SK-N-MC (cell line): ENCODE results near the gene SPTLC3.
"Not testable (repeated sequence)": the region's sequence is repeated elsewhere in the genome, so short reads cannot be mapped to it uniquely, and the experiment has no call there.

ENCODE experiments used
- DNase-seq: peaks from one replicate; pipeline ENCODE4 v3.0.0-alpha.2; 2011; ENCODE audit warnings: low read depth, low spot score
- H3K27ac ChIP-seq: fragments of 200-600 bp; sonication (generic); 2 replicates; pipeline ENCODE4 v1.5.1; 2016; ENCODE audit warnings: mixed run types
- H3K36me3 ChIP-seq: fragments of 200-600 bp; sonication (generic); 2 replicates; pipeline ENCODE4 v1.6.1; 2017; ENCODE audit warnings: antibody characterized with exemption, low read length, mixed read lengths; ENCODE audit not compliant: insufficient read depth
- H3K4me3 ChIP-seq: fragments of 200-600 bp; sonication (generic); 2 replicates; pipeline ENCODE4 v1.5.1; 2016
- H3K9ac ChIP-seq: fragments of 200-600 bp; sonication (generic); 2 replicates; pipeline ENCODE4 v1.8.0; 2017; ENCODE audit warnings: mixed run types, mixed read lengths; ENCODE audit not compliant: insufficient read length
- H3K9me3 ChIP-seq: fragments of 200-600 bp; sonication (generic); 2 replicates; pipeline ENCODE4 v1.6.1; 2017; ENCODE audit warnings: low read depth, mild to moderate bottlenecking, antibody characterized with exemption, low read length, moderate library complexity, mixed read lengths
- EZH2 ChIP-seq: fragments of 200-600 bp; sonication (generic); IDR thresholded peaks from one replicate; pipeline ENCODE4 v1.6.1; 2017; ENCODE audit warnings: antibody characterized with exemption
- FOXP2 ChIP-seq: optimal IDR thresholded peaks from 2 replicates; pipeline ENCODE3; 2011; ENCODE audit warnings: mild to moderate bottlenecking, moderate library complexity; ENCODE audit not compliant: insufficient read depth; ENCODE audit errors: extremely low read length, control extremely low read depth
- POLR2AphosphoS5 ChIP-seq: IDR thresholded peaks from 2 replicates; pipeline ENCODE4 v1.6.1; 2012; ENCODE audit warnings: mild to moderate bottlenecking, low read depth, low read length, borderline replicate concordance

The SPTLC3 gene

DNA sequence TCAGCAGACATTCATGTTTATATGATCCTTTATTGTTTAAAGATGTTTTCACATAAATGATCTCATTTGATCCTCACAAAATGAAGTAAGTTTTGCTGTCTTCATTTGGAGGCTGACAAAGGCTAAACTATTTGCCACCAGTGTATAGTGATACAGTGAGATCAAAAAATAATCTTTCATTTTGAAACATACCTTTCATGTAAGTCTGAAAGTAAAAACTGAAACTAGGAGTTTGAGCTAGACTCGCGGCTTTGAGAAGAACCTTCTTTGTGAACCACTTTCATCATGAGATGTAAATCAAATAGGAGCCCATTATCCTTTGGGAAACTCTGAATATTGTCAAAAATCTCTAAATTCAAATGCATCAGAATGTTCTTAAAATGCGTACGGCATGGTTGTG lies 40.3 kb upstream of the SPTLC3 start:
- DNase-seq: no peak
- H3K4me3 ChIP-seq: no peak overlapping the region
- no peak overlapping the region for H3K9ac ChIP-seq
- no peaks in the 10 kb centered on the region for H3K36me3 ChIP-seq
- H3K27ac ChIP-seq: no peak overlapping the region
- no peaks in the 10 kb centered on the region for H3K9me3 ChIP-seq
- no peak for TF ChIP-seq FOXP2
- TF ChIP-seq POLR2AphosphoS5: no peak
- no peak for TF ChIP-seq EZH2

DNA sequence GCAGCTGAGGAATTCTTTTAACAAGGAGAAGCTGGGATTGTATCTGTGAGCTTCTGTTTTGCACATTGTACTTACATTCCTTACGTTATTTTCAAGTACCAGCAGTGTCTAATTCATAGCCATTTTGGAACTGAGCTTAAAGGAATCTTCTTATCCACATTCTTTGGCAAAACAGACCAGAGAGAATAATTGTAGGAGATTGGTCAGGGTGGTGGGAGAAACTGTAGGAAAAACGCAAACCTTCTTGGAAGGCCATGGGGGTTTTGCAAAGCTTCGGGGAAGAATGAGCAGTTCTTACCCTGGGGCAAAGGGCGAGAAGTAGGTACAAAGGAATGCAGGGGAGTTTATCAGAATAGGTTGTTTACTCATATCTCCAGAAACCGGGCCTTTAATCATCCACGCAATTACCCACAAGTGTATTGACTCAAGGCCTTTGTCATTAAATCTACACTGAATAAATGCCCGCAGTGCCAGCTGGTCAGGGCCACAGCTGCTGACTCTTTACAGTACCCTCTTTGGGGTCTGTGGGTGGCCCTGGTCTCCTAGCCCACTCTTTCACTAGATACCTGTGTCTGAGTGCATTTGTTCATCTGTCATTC lies 39.6 kb upstream of the SPTLC3 start:
- Histone ChIP-seq H3K9me3 (no peaks in the 10 kb centered on the region), H3K9ac (no peak overlapping the region), H3K27ac (no peak overlapping the region), H3K36me3 (no peaks in the 10 kb centered on the region), H3K4me3 (no peak overlapping the region)
- no peak for DNase-seq
- TF ChIP-seq FOXP2: no peak
- TF ChIP-seq POLR2AphosphoS5: no peak
- TF ChIP-seq EZH2: no peak

DNA sequence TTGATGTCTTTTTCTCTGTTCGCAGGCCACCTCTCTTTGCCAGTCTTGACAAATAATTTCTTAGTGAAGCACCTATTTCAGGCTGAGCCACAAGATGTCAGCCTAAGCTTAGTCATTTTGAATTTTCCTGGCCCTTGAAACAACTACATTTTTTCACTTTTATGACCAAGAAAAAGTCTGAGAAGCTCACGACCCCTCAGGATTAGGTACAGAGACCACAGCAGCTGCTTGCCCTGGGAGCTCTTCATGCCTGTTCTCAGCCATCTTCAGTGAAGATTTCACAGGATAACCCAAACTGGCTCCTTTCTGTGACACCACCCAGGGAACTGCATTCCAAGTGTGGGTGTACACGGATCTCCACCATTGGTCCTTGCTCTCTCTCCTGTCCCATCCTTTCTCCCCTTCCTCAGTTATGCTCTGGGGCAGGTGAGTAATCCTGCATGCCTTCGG lies 38.4 kb upstream of the SPTLC3 start:
- H3K9me3 ChIP-seq: no peaks in the 10 kb centered on the region
- H3K36me3 ChIP-seq: no peaks in the 10 kb centered on the region
- no peak overlapping the region for H3K27ac ChIP-seq
- peak; percentile 5 for DNase-seq
- no peak overlapping the region for H3K4me3 ChIP-seq
- TF ChIP-seq POLR2AphosphoS5 (no peak), FOXP2 (no peak), EZH2 (no peak)
- H3K9ac ChIP-seq: no peak overlapping the region

DNA sequence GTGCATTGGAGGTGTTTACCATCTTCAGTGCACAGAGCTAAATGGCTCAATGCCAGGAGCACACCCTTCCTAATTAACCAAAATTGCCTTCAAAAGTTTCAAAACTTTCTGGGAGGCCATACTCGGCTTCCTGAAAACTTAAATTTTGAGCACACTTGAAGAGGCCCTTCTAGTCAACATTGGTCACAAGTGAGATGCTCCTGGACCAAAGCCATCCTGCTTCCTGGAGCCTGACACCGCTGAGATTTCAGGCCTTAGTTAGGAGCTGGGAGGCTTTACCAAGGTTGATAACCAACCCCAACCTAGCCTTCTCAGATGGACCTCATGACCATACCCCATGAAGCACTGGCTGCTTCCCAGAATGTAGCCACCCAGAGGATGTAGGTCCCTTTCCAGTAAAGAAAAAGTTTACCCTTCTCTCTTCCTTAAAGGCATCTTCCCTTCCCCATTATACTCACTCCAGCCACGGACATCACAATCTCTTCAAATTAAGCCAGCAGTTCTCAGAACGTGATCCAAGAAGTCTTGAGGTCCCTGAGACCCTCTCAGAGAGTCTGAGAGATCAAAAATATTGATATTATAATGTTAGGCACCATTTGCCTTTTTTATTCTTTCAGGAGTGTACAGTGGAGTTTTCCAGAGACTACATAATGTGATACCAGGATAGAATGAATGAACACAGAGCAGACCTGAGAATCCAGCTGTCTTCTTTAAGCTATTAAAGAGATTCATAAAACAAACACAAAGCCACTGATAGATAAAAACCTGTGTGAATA lies 32.8 kb upstream of the SPTLC3 start:
- Histone ChIP-seq H3K4me3 (no peak overlapping the region), H3K36me3 (no peaks in the 10 kb centered on the region), H3K9me3 (no peaks in the 10 kb centered on the region), H3K27ac (no peak overlapping the region), H3K9ac (no peak overlapping the region)
- no peak for TF ChIP-seq EZH2
- TF ChIP-seq POLR2AphosphoS5: no peak
- no peak for TF ChIP-seq FOXP2
- no peak for DNase-seq

GRCh38 chr20:12976720-12977309 lies 32.0 kb upstream of the SPTLC3 start:
- no peak overlapping the region for H3K9ac ChIP-seq
- H3K4me3 ChIP-seq: no peak overlapping the region
- no peaks in the 10 kb centered on the region for H3K36me3 ChIP-seq
- DNase-seq: no peak
- no peaks in the 10 kb centered on the region for H3K9me3 ChIP-seq
- TF ChIP-seq POLR2AphosphoS5 (no peak), EZH2 (no peak), FOXP2 (no peak)
- no peak overlapping the region for H3K27ac ChIP-seq

DNA sequence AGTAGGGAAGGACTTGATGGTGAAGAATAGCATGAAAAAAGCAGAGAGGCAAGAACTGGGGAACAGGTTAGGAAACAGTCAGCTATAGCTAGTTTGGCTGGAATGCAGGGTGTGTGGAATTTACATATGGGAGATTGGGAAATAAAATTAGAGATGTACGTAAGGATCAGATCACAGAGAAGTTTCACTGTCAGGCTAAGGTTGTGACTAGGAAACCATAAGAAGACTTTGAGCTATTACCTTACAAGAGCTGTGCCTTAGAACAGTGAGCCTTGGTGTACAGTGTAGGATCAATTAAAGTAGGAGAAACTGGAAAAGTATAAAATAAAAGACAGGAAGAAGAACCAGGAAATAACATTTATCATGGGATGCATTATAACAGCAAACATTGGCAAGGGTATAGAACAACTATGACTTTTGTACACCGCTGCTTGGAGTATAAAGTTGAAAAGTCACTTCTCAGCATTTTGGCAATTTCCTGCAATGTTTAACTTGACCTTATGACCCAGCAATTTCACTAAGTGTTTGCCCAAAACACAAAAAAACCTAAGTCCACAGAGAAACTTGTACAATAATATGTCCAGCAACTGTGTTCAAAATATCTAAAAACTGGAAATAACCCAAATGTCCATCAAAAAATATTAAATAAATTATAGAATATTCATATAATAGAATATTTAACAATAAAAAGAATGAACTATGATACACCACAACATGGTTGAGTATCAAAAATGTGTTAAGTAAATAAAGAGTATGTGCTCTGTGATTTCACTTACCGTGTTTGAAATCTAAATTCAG lies 31.2 kb upstream of the SPTLC3 start:
- H3K4me3 ChIP-seq: no peak overlapping the region
- H3K9me3 ChIP-seq: no peaks in the 10 kb centered on the region
- H3K9ac ChIP-seq: no peak overlapping the region
- no peak overlapping the region for H3K27ac ChIP-seq
- no peaks in the 10 kb centered on the region for H3K36me3 ChIP-seq
- no peak for DNase-seq
- TF ChIP-seq FOXP2: no peak
- TF ChIP-seq POLR2AphosphoS5: no peak
- no peak for TF ChIP-seq EZH2

GRCh38 chr20:12978126-12978394 lies 30.7 kb upstream of the SPTLC3 start:
- Histone ChIP-seq H3K9ac (no peak overlapping the region), H3K9me3 (no peaks in the 10 kb centered on the region), H3K4me3 (no peak overlapping the region), H3K36me3 (no peaks in the 10 kb centered on the region), H3K27ac (no peak overlapping the region)
- no peak for TF ChIP-seq POLR2AphosphoS5
- no peak for TF ChIP-seq FOXP2
- TF ChIP-seq EZH2: no peak
- DNase-seq: no peak

GRCh38 chr20:12978613-12979495 lies 29.9 kb upstream of the SPTLC3 start:
- Histone ChIP-seq H3K4me3 (no peak overlapping the region), H3K36me3 (no peaks in the 10 kb centered on the region), H3K27ac (no peak overlapping the region), H3K9me3 (no peaks in the 10 kb centered on the region), H3K9ac (no peak overlapping the region)
- TF ChIP-seq POLR2AphosphoS5 (no peak), FOXP2 (no peak), EZH2 (no peak)
- no peak for DNase-seq

DNA sequence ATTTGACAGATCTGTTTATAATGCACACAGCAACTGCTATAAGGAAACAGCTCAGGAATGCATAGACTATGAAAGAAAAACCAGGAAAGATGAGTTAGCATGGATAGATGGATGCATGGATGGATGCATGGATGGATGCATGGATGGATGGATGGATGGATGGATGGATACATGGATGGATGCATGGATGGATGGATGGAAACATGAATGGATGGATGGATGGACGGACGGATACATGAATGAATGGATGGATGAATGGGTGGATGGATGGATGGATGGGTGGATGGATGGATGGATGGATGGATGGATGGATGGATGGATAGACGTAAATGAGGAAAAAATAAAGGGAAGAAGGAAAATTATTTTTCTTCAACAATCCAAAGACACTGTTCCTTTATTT lies 29.1 kb upstream of the SPTLC3 start:
- not testable (repeated sequence) for H3K9me3 ChIP-seq, H3K27ac ChIP-seq, H3K4me3 ChIP-seq, H3K36me3 ChIP-seq, DNase-seq, H3K9ac ChIP-seq
